NCI-H748 (cell line): ENCODE measurements around the gene SLC15A4.

Source experiments
- DNase-seq: peaks from one replicate; lab custom pipeline; 2025; ENCODE audit not compliant: unreplicated experiment; lab: John Stamatoyannopoulos, UW

The SLC15A4 gene

GRCh38 chr12:128794661-128795529 lies 28.9 kb downstream of the SLC15A4 start:
- DNase-seq = no peak

DNA sequence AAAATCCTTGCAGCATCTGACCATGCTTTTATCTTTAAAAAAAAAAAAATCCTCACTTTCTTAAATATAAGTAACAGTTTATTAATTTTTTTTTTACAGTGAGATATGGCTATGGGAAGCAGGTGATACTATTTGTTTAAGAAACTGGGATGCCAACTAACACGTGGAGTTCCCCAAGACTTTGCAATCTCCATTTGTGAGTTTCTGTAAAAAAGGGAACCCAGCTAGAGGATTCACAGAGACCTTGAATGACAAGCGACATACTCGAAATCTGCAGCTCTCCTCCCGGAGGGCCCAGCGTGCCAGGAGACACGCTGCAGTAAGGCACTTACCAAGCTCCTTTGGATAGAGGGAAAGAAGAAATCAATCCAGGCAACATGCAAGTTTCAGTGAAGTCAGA lies 30.1 kb downstream of the SLC15A4 start:
- DNase-seq = no peak

DNA sequence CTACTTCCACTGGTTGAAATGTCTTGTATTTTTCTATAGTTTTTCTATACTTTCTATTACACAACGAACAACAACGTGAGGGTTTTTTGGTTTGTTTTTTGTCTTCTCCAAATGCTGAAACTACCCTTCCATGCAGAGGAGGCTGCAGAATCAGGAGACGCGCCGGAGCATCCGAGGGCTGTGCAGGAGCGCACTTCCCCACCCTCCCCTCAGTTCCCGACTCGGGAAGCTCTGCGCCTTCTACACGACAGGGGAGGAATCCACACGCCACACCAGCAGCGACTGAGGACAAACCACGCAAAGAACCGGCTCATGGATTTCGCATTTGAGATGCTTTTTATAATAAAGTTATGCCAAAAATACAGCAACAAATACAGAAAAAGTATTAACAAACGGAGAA lies 30.9 kb downstream of the SLC15A4 start:
- no peak for DNase-seq

DNA sequence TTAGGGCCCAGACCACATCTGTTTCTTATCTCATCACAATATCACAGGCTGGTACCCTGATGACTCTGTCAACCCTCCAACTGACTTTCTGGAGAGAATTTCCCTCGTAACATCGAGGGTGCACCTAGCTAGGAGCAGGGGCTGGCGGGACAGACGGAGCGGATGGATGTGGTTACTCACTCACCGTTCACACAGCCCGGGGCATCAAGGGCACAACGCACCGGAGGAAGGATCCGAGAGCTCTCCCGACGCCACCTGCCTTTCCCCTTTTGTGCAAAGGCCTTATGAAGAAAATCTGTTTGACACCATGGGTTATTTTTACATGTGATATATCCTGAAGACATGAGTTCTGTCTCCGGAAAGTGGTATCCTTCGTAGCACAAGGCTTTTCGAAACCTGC lies 31.4 kb downstream of the SLC15A4 start:
- no peak for DNase-seq

- no peak for DNase-seq
Observed at GRCh38 chr12:128791395-128792322, 32.1 kb downstream of the SLC15A4 start.

GRCh38 chr12:128790653-128791373 lies 32.9 kb downstream of the SLC15A4 start:
- no peak for DNase-seq

- DNase-seq = no peak
Observed at GRCh38 chr12:128790221-128790620, 33.5 kb downstream of the SLC15A4 start.

- DNase-seq = no peak
Observed at GRCh38 chr12:128789356-128789929, 34.3 kb downstream of the SLC15A4 start.

DNA sequence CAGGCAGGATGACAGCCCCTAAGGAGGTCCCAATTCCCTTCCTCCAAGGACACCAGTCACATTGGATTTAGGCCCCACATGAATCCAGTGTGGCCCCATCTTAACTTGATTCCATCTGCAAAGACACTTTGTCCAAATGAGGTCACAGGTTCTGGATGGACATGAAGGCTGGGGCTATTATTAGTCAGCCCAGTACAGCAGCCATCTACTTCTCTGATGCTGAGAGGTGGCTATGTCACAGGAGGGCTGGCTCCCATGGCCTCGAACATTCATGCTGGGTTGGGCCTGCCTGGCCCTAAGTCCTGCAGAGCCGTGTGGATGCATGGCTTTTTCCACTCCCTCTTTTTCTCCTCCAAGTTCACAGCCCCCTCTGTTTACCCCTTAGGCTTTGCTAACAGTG lies 35.9 kb downstream of the SLC15A4 start:
- no peak for DNase-seq

GRCh38 chr12:128786741-128787391 lies 36.9 kb downstream of the SLC15A4 start:
- DNase-seq = no peak

GRCh38 chr12:128784030-128784760 lies 39.6 kb downstream of the SLC15A4 start:
- no peak for DNase-seq

GRCh38 chr12:128783129-128783574 lies 40.6 kb downstream of the SLC15A4 start:
- no peak for DNase-seq

DNA sequence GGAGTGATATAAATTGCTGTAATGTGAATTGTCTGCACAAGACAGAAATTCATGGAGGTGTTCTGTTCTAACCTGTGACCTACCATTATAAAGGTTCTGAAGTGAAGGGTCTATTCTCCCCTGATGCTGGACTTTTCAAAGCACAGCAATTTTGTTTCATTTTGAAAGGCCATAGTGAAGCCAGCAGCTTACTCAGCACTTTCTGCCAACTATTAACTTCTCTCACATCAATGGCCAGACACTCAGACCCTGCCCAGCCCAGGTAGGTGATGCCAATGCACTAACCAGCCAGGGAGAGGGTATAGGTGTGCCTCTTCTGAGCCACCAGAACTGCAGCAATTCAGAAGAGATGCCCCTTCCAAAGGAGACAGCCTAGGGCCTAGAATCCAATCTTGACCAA lies 43.9 kb downstream of the SLC15A4 start:
- no peak for DNase-seq

DNA sequence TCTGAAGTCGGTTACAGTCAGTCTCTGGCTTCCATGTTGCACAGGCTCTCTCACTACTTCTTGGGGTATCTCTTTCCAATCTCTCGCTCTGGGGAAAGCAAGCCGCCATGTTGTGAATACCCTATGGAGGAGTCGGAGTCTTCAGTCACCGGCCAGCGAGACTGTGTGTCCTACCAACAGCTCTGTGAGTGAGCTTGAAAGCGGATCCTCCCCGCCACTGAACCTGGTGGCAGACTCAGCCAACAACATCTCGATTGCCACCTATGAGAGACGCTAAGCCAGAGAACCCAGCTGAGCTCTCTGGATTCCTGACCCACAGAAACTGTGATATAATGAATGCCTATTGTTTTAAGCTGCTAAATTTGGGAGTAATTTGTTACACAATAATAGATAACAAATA lies 51.5 kb downstream of the SLC15A4 start:
- no peak for DNase-seq

DNA sequence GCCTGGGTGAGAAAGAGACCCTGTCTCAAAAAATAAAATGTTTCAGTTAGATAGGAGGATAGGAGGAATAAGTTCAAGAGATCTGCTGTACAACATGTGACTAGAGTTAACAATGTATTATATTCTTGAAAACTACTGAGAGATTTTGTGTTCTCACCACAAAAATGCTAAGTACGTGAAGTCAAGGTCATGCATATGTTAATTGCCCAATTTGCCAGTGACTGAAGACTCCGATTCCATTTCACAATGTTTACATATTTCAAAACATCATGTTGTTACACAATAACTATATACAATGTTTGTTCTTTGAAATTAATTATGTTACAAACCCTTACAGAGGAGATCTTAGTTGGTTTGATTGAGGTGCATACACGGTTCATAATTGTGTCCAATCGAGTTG lies 52.1 kb downstream of the SLC15A4 start:
- DNase-seq = no peak

GRCh38 chr12:128767518-128767917 lies 56.2 kb downstream of the SLC15A4 start:
- no peak for DNase-seq

GRCh38 chr12:128766738-128767501 lies 56.8 kb downstream of the SLC15A4 start:
- DNase-seq = no peak

DNA sequence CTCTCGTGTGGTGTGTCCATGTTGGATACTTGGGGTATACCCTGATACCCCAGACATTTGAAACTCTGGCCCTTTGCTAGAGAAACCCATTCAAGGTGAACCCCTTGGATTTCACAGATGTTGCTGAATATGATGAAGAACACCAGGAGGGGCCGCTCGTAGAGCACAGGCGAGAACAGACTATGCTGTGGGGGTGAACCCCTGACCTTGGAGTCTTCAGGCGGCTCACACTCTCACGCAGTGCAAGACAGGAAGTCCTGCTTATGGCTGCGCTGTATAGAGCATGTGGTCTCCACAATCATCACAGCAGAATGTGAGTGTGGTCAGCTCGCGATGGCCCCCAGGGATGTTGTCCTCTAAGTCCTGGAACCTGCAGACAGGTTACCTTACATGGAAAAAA lies 60.4 kb downstream of the SLC15A4 start:
- DNase-seq = no peak

GRCh38 chr12:128761379-128761790 lies 62.4 kb downstream of the SLC15A4 start:
- DNase-seq = no peak
